RPMI7951 (cell line): ENCODE measurements around the gene ARL14EPL. TPM values are rescaled to one million over a fixed set of nuclear protein-coding genes. Genes with fewer than 3 reads are reported as not detected.
A peak's percentile ranks its signal among the peaks of the same experiment; 100 is the strongest.
"Not testable (repeated sequence)": the region's sequence is repeated elsewhere in the genome, so short reads cannot be mapped to it uniquely, and the experiment has no call there.

Source experiments
- DNase-seq: peaks from one replicate; pipeline ENCODE4 v3.0.0-alpha.2; 2012; ENCODE audit warnings: low read depth
- total RNA-seq: library from RNA; depleted of rRNA; stranded (reverse); fragments of >200 nt; shearing (Covaris generic); gene quantifications from 2 replicates; pipeline ENCODE4 v1.2.3, GENCODE V29; 2014

Gene ARL14EPL
- total RNA-seq, 1 experiment from 2014 or later: not detected

- no peak for DNase-seq
Measured at GRCh38 chr5:116046823-116047222, 14.6 kb downstream of the ARL14EPL start.

DNA sequence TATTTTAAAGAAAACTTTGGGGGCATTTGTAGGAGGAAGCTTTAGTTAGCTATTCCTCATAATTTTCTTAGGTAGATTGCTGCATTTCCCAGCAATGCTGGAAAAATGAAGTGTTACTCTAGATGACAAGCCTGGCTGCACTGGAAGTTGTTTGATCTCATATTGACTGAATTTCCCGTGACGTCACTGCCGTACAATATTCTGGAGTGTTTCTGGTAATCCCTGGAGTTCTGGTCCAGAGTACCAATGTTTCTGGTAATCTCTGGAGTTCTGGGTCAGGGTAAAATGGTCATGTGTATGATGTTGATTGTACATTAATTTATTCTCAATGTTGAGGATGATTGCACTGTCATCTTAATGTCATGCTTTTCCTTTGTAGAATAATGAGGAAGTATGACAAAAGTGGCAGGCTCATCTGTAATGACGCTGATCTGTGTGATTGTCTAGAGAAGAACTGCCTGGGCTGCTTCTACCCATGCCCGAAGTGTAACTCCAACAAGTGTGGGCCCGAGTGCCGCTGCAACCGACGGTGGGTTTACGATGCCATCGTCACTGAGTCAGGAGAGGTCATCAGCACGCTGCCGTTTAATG is 26.2 kb downstream of the ARL14EPL start:
- no peak for DNase-seq

DNA sequence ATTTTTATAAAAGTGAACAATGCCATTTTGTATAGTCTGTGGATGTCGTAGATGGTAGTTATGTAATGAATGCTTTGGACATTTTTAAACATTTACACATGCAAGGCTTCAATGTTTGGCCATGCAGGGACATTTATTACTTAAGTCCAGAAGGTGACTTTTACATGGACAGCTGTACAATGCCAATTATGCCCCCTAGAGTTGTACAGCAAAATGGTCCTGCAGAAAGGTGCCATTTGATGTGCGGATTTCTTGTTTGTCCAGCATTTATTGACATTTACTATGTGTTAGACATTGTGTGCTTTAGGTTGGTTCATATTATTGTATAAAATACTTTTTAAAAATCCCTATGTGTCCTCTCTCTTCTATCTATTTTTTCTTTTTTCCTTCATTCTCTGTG is 30.1 kb downstream of the ARL14EPL start:
- no peak for DNase-seq

DNA sequence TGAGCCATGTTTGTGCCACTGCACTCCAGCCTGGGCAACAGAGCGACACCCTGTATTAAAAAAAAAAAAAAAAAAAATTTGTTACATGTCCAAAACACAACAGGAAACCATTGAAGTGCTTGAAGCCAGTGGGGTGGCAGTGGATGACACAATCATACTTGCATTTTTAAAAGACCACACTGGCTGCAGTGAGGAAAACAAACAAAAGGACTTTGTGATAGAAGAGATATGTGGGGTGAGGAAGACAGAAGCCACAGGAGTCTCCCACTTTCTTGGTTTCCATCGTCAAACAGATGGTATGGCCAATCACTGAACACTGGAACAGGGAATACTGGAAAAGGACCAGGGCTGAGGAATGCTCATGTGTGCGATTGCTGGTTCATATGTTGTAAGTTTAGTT is 31.7 kb downstream of the ARL14EPL start:
- DNase-seq: peak; percentile 51

GRCh38 chr5:116068028-116068632 is 35.9 kb downstream of the ARL14EPL start:
- DNase-seq: peak; percentile 35

- DNase-seq: no peak
Measured at GRCh38 chr5:116071211-116071610, 38.9 kb downstream of the ARL14EPL start.

GRCh38 chr5:116075191-116075831 is 43.0 kb downstream of the ARL14EPL start:
- DNase-seq: peak; percentile 37

- DNase-seq: no peak
Measured at GRCh38 chr5:116076496-116076895, 44.2 kb downstream of the ARL14EPL start.

DNA sequence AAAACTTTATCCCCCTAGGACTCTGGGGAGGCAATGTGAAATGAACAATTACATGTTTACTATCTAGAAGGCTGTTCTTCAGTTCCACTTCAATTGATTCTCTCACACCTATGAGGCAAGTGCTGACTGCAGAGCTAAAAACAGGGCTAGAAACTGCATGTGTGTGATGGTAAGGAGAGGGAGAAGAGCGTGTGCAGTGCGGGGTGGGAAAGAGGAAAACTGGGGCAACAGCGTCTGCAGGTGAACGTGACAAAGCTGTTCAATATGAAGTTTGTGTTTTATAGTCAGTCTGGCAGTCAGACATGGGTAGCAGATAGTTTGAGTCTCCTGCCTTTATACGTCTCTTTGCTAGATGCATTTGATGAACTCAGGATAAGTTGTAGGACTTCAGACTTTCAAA is 45.9 kb downstream of the ARL14EPL start:
- no peak for DNase-seq

DNA sequence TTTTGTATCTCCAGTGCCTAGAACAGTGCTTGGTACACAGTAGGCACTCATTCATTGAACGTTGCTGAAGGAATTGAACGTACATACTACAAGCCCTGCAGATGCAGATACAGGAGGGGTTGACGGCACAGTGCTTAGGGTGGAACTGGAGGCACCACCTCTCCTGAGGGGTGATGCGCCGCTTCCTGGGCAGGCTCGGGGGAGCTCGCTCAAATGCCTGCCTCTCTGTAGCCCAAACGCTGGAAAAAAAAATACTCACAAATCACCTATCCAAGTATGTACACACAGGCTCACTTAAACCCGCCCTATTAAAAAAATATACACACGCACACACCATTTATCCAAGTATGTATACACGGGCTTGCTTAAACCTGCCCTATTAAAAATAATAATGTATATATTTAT is 52.0 kb downstream of the ARL14EPL start:
- peak; percentile 33 for DNase-seq

DNA sequence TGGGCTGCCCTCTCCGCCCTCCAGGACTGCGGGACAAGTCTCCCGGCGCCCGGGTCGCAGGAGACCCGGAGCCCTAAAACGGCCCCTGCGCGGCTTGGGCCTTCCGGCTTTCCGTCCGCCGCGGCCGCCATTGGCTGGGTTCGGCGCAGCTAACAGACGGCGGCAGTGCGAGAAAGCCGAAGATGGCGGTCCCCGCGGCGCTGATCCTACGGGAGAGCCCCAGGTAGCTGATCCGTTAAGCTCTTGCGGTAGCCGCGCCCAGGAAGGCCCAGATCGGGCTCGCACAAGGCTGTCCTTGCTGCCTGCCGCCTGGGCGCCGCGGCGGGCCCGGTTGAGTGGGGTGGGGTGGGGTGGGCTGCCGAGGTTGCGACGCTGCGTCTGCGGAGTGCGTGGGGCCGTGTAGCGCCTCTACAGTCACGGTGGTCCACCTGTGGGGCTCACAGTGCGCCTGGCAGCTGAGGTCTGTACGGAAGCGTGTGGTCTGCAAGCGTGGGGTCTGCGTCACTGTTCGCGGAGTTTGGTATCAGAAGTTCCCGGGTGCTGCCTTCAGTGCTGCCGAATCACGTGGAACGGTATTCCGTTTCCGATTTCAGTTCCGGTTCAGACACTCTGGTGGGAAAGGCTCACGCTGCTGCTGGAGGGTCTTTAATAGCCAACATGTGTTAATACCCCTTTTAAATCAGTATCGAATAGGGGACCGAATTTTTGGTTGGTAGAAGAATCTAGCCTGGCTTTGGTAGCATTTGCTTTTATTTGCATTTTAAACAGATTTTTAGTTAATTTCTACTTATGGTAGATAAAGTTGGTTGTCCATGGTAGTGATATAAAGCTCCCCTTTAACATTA is 52.8 kb downstream of the ARL14EPL start, which contains the start of gene COMMD10:
Gene COMMD10, plus strand, starts transcription at position 155 of the 845 bp plus-strand sequence.
- DNase-seq: peak; percentile 83

DNA sequence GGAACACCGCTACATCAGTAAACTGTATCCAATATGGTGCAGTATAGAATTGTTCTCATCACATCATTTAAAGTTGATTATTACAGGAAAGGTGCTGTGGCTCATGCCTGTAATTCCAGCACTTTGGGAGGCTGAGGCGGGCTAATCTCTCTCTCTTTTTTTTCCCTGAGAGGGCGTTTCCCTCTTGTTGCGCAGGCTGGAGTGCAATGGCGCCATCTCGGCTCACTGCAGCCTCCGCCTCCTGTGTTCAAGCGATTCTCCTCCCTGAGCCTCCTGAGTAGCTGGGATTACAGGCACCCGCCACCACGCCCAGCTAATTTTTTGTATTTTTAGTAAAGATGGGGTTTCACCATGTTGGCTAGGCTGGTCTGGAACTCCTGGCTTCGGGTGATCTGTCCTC is 54.0 kb downstream of the ARL14EPL start:
- not testable (repeated sequence) for DNase-seq

DNA sequence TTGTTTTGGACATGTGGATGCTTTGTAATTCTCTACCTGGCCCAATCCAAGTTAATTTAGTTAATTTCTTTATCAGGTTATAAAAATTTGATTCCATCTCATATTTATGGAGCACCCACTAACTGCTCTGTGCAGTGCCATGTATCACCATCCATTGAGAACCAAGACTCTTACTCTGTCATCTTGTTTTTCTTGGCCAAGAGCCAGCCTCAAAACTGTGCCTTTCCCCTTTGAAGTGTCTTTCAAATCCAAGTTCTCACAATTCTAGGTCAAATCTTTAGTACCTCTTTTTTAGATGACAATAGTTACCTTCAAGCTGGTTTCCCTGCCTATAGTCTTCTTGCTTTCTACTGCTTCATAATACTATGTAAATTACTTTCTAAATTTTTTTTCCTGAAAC is 55.8 kb downstream of the ARL14EPL start:
- DNase-seq: peak; percentile 24

GRCh38 chr5:116090302-116090701 is 58.0 kb downstream of the ARL14EPL start:
- no peak for DNase-seq

GRCh38 chr5:116091416-116091815 is 59.1 kb downstream of the ARL14EPL start:
- no peak for DNase-seq

DNA sequence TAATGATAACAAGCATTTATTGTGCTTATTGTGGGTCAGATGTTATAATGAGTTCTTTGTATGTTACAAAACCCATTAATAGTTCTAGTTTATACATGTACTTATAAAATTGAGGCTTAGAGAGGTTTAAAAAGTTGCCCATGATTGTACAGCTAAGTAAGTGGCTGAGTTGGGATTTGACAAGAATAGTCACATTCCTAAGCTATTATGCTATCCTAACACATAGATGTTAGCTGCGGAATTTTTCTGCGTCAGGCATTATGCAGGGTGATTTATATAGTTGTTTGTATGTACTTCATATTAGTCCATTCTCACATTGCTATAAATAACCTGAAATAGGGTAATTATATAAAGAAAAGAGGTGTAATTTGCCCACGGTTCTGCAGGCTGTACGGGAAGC is 65.0 kb downstream of the ARL14EPL start:
- no peak for DNase-seq

DNA sequence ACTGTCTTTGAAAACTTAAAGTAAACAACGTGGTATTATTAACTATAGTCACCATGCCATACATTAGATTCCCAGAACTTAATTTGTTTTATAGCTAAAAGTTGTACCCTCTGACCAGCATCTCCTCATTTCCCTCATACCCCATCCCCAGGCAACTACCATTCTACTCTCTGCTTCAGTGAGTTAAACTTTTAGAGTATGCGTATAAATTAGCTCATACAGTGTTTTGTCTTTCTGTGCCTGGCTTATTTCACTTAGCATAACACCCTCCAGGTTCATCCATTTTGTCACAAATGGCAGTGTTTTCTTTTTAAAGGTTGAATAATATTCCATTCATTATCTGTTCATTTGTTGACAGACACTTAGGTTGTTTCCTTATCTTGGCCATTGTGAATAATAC is 66.7 kb downstream of the ARL14EPL start:
- DNase-seq: no peak

- not testable (repeated sequence) for DNase-seq
Measured at GRCh38 chr5:116104941-116105340, 72.7 kb downstream of the ARL14EPL start.
